Tibial nerve (tissue), 4 donors: ENCODE results near the gene SLC30A1. TPM values are rescaled to one million over a fixed set of nuclear protein-coding genes. Genes with fewer than 3 reads are reported as not detected.

ENCODE experiments used
- DNase-seq, 2 donors: peaks; one replicate each; pipeline ENCODE4 v3.0.0-alpha.2; 2019; ENCODE audit warnings: low spot score in 2 of 2
- H3K27ac ChIP-seq, 4 donors: fragments of 200-600 bp; sonication (generic) in 3 of 4; one replicate each; pipeline ENCODE4 v1.5.1; 2017 to 2019; ENCODE audit warnings: mild to moderate bottlenecking in 1 of 4
- H3K27me3 ChIP-seq, 2 donors: fragments of 200-600 bp; sonication (generic) in 1 of 2; one replicate each; pipeline versions ENCODE4 v1.5.1 to v1.6.0; 2017 to 2019
- H3K36me3 ChIP-seq, 3 donors: fragments of 200-600 bp; sonication (generic); one replicate each; pipeline ENCODE4 v1.5.1; 2018 to 2019
- H3K4me1 ChIP-seq, 4 donors: fragments of 200-600 bp; sonication (generic) in 3 of 4; one replicate each; pipeline ENCODE4 v1.5.1; 2017 to 2019
- H3K4me3 ChIP-seq, 4 donors: fragments of 200-600 bp; sonication (generic) in 3 of 4; one replicate each; pipeline ENCODE4 v1.5.1; 2017 to 2019; ENCODE audit warnings: mild to moderate bottlenecking in 1 of 4, moderate library complexity in 1 of 4
- H3K9me3 ChIP-seq, 4 donors: fragments of 200-600 bp; sonication (generic) in 3 of 4; one replicate each; pipeline ENCODE4 v1.5.1; 2017 to 2019
- EP300 ChIP-seq, 2 donors: sonication (generic); formaldehyde crosslinking; IDR thresholded peaks; one replicate each; pipeline ENCODE4 v1.6.1; 2017; ENCODE audit warnings: antibody characterized with exemption in 2 of 2, mild to moderate bottlenecking in 1 of 2
- POLR2A ChIP-seq, 2 donors: fragments of 450-650 bp; IDR thresholded peaks; one replicate each; pipeline ENCODE4 v1.6.1; 2017; ENCODE audit warnings: antibody characterized with exemption in 2 of 2, mild to moderate bottlenecking in 2 of 2, moderate library complexity in 2 of 2
- WGBS, 2 donors: methylation state at CpG; one replicate each; pipeline ENCODE4 v1.1.5; 2018; 5-methylcytosine and 5-hydroxymethylcytosine counted together
- total RNA-seq, 4 donors: library from RNA; depleted of rRNA; stranded (reverse); fragments of >200 nt; gene quantifications; one replicate each; pipeline ENCODE4 v1.1.0, GENCODE V29; 2016
- TF ChIP-seq, protein P1 (sequence below), 5 experiments: fragments of 200-600 bp in 3 of 5; fragments of 450-650 bp in 2 of 5; sonication (generic) in 3 of 5; IDR thresholded peaks; one replicate each; pipeline ENCODE4 v1.5.1; 2016 to 2019; ENCODE audit warnings: antibody characterized with exemption in 5 of 5, mild to moderate bottlenecking in 3 of 5, moderate library complexity in 2 of 5

Gene SLC30A1
- total RNA-seq, 4 donors from 2014 or later = 11.7 to 17.9 (median 16.9) TPM

- Histone ChIP-seq H3K4me3 (no peak overlapping the region), H3K27ac (peak overlapping the region in 2 of 4 donors; percentile 67), H3K4me1 (peaks cover 0 to 46% (median 4%) of the 10 kb centered on the region in 4 donors), H3K9me3 (no peaks in the 10 kb centered on the region), H3K36me3 (no peaks in the 10 kb centered on the region), H3K27me3 (no peaks in the 10 kb centered on the region)
- 66 to 76% methylated on average over 4 of the region's 4 CpGs for WGBS, 2 donors
- TF ChIP-seq, protein P1, sequence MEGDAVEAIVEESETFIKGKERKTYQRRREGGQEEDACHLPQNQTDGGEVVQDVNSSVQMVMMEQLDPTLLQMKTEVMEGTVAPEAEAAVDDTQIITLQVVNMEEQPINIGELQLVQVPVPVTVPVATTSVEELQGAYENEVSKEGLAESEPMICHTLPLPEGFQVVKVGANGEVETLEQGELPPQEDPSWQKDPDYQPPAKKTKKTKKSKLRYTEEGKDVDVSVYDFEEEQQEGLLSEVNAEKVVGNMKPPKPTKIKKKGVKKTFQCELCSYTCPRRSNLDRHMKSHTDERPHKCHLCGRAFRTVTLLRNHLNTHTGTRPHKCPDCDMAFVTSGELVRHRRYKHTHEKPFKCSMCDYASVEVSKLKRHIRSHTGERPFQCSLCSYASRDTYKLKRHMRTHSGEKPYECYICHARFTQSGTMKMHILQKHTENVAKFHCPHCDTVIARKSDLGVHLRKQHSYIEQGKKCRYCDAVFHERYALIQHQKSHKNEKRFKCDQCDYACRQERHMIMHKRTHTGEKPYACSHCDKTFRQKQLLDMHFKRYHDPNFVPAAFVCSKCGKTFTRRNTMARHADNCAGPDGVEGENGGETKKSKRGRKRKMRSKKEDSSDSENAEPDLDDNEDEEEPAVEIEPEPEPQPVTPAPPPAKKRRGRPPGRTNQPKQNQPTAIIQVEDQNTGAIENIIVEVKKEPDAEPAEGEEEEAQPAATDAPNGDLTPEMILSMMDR (IDR thresholded peaks at IDR 0.05) = no peak
- TF ChIP-seq EP300 (IDR thresholded peaks at IDR 0.05) (no peak), POLR2A (IDR thresholded peaks at IDR 0.05) (no peak)
- no peak for DNase-seq
Measured at GRCh38 chr1:211611818-211612217, 32.9 kb upstream of the SLC30A1 start.

- TF ChIP-seq POLR2A (IDR thresholded peaks at IDR 0.05) = no peak
- peak in 1 of 2 donors; percentile 47 for TF ChIP-seq EP300 (IDR thresholded peaks at IDR 0.05)
- TF ChIP-seq, protein P1 (IDR thresholded peaks at IDR 0.05) = no peak
- H3K27me3 ChIP-seq = no peaks in the 10 kb centered on the region
- H3K4me3 ChIP-seq = no peak overlapping the region
- H3K9me3 ChIP-seq = no peaks in the 10 kb centered on the region
- no peaks in the 10 kb centered on the region for H3K36me3 ChIP-seq
- H3K4me1 ChIP-seq = peaks cover 0 to 39% (median 4%) of the 10 kb centered on the region in 4 donors
- 29 to 47% methylated on average over 8 of the region's 9 CpGs for WGBS, 2 donors
- peak overlapping the region in 2 of 4 donors; percentile 67 for H3K27ac ChIP-seq
- peak in 1 of 2 donors; percentile 33 for DNase-seq
Measured at GRCh38 chr1:211610779-211611556, 32.0 kb upstream of the SLC30A1 start.

- Histone ChIP-seq H3K36me3 (no peaks in the 10 kb centered on the region), H3K27me3 (no peaks in the 10 kb centered on the region), H3K4me3 (no peak overlapping the region), H3K9me3 (no peaks in the 10 kb centered on the region), H3K27ac (peak overlapping the region in 2 of 4 donors; percentile 8 to 15), H3K4me1 (peaks cover 0 to 37% (median 4%) of the 10 kb centered on the region in 4 donors)
- WGBS, 2 donors = 67 to 70% methylated on average over 9 to 10 of the region's 10 CpGs
- TF ChIP-seq, protein P1 (IDR thresholded peaks at IDR 0.05) = no peak
- no peak for TF ChIP-seq POLR2A (IDR thresholded peaks at IDR 0.05)
- no peak for TF ChIP-seq EP300 (IDR thresholded peaks at IDR 0.05)
- no peak for DNase-seq
Measured at GRCh38 chr1:211609120-211610024, 30.4 kb upstream of the SLC30A1 start.

DNA sequence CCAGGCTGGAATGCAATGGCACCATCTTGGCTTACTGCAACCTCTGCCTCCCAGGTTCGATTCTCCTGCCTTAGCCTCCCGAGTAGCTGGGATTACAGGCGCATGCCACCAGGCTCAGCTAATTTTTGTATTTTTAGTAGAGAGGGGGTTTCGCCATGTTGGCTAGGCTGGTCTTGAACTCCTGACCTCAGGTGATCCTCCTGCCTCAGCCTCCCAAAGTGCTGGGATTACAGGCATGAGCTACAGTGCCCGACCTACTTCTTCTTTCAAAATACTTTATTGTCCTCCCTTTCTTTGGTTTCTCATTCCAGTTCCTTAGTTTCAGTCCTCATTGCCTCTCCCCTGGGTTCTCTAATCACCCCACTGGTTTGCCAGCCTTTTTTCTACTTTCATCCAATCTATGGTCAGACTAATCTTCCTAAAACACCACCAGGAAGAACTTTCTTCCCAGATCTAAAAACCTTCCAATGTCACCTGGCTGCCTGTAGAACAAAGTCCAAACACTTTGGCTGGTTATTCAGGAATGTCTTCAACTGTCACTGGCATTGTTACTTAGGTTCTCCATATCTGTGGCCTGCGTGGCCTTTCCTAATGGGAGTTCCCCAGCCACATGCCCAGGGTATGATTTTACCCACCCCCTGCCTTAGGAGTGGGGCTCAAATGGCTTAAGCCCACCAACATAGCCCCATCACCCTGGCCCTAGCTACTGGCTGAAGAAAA lies 29.0 kb upstream of the SLC30A1 start:
- no peak for DNase-seq
- no peaks in the 10 kb centered on the region for H3K9me3 ChIP-seq
- H3K4me1 ChIP-seq = peaks cover 0 to 33% (median 4%) of the 10 kb centered on the region in 4 donors
- no peaks in the 10 kb centered on the region for H3K36me3 ChIP-seq
- TF ChIP-seq POLR2A (IDR thresholded peaks at IDR 0.05) = no peak
- no peak for TF ChIP-seq EP300 (IDR thresholded peaks at IDR 0.05)
- TF ChIP-seq, protein P1 (IDR thresholded peaks at IDR 0.05) = no peak
- 81 to 92% methylated on average over 6 of the region's 6 CpGs for WGBS, 2 donors
- H3K4me3 ChIP-seq = no peak overlapping the region
- H3K27ac ChIP-seq = peak overlapping the region in 1 of 4 donors; percentile 28
- H3K27me3 ChIP-seq = no peaks in the 10 kb centered on the region
